ENCODE data around the gene SGPP2. TPM values are rescaled to one million over a fixed set of nuclear protein-coding genes. Genes with fewer than 3 reads are reported as not detected.

The SGPP2 gene
- total RNA-seq, 1 donor: under 0.01 TPM

DNA sequence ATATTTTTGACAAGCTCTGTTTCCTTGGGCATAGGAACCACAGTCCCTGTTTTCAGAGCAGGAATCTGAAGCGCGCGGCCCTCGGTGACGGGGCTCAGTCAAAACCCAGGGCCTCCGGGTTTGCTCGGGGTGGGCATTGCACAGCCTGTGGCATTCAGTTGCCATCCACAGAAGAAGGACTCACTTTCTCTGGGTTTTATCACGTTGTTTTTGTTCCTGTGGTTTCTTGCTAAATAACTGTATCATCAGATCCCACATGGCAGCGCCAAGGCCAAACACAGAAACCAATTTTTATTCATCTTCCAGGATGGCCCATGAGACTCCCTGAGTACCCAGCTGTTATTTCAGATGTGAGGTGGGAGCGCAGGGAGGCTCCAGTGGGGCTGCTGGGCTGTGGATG, 35.6 kb downstream of the SGPP2 start:
- no peak for DNase-seq (ENCODE audit: low read depth in 2 of 3, low spot score in 2 of 3)

DNA sequence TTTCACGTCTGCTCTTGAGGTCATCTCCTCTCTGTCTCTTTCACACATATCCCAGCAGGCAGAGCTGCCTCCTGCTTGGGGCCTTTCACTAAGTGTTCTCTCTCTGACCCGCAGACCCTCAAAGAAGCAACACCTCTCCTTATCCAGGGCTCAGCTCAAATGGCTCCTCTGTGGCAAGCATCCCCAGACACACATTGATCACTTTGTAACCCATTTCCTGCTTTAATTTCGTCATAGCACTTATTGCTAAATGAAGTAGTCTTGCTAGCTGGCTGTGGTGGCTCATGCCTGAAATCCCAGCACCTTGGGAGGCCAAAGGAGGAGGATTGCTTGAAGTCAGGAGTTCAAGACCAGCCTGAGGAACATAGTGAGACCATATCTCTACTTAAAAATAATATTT, 41.4 kb downstream of the SGPP2 start:
- DNase-seq (ENCODE audit: low read depth in 2 of 3, low spot score in 2 of 3): no peak

DNA sequence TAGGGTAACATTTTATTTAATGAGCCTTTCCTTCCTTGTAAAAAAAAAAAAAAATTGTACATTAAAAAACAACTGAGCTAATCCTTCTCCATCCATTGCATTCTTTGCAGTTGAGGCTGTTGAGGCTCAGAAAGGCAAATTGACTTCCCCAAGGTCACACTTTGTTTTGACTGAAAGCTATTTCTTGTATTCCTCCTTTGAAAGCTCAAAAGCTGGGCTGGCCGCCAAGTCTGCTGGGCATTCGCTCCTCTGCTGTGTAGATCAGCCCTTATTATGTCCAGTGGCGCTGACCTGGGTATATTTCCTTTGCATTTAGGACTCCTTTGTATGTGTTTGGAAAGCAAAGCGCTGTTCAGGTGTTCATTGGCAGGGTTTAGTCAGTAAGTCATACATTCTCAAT, 44.0 kb downstream of the SGPP2 start:
- DNase-seq (ENCODE audit: low read depth in 2 of 3, low spot score in 2 of 3): no peak

DNA sequence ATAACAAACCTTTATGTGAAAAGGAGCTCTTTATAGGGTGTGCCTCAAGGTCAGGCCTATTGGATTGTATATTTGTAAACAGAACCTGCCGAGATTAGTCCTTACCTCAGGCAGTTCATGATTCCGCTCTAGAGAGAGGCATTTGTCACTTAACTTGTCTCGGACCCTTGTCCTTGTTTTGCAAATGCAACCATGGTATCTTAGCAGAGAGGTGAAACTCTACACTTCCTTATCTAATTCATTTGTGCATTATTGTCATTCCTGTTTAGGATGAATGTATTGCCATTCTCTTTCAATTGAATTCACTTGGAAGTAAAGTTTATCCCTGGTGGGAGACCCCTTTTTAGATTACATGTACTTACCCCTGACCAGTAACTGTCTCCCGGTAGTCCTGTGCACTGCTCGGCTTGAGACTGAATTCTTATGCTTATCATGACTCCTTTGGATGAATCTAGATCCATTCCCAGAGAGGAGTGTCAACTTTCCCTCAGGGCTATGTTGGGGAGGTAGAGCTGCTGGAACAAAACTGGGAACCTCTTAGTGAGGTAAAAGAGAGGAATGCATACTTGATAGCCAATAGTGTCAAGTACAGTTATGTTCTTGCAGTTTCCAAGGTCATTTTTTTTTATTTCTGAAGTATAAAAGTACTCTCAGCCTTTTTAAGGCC, 46.6 kb downstream of the SGPP2 start:
- no peak for DNase-seq (ENCODE audit: low read depth in 2 of 3, low spot score in 2 of 3)

GRCh38 chr2:222477962-222478608, 53.7 kb downstream of the SGPP2 start:
- no peak for DNase-seq (ENCODE audit: low read depth in 2 of 3, low spot score in 2 of 3)

GRCh38 chr2:222479859-222480258, 55.5 kb downstream of the SGPP2 start:
- no peak for DNase-seq (ENCODE audit: low read depth in 2 of 3, low spot score in 2 of 3)

DNA sequence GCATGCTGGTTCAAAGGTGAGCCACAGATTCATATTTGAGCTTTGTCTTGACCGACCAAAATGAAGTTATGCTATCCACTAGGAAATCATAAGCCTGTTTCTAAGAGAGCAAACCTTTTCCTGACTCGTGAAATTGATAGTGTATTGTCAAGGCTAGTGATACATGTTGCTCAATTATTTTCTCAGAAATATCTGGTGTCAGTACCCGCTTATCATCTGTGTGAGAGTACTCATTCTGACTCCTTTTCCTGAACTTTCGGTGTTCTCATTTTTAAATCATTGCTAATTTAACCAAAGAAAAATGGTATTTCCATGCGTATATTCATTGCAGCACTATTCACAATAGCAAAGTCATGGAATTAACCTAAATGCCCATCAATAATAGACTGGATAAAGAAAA, 56.2 kb downstream of the SGPP2 start:
- no peak for DNase-seq (ENCODE audit: low read depth in 2 of 3, low spot score in 2 of 3)

GRCh38 chr2:222481941-222482340, 57.6 kb downstream of the SGPP2 start:
- DNase-seq (ENCODE audit: low read depth in 2 of 3, low spot score in 2 of 3): no peak

DNA sequence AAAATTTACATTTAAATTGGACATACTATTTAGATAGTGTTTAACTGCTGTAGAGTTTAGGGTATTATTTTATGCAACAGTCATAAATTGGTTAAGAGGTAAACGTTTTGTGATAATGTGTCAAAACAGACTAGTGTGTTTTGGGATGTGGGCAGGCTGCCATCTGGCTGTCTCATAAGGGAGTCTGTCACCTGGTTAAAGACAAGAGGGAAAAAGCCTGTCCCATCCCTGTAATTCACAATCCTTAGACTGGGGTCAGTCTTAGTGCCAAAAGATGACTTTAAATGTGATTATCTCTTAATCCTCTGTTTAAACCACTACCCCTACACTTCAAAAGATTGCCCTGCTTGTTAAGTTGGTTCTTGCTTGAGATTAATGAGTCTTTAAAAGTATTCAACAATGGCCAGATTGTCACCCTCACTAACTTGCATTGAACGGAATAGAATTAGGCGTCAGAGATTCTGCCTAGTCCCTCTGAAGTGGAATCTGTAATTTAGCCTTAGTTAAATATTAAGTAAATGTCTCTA, 59.2 kb downstream of the SGPP2 start:
- DNase-seq (ENCODE audit: low read depth in 2 of 3, low spot score in 2 of 3): peak in 2 of 3 donors; percentile 28 to 50

- DNase-seq (ENCODE audit: low read depth in 2 of 3, low spot score in 2 of 3): no peak
Observed at GRCh38 chr2:222485367-222486211, 61.2 kb downstream of the SGPP2 start.

GRCh38 chr2:222490131-222490530, 65.8 kb downstream of the SGPP2 start:
- no peak for DNase-seq (ENCODE audit: low read depth in 2 of 3, low spot score in 2 of 3)

DNA sequence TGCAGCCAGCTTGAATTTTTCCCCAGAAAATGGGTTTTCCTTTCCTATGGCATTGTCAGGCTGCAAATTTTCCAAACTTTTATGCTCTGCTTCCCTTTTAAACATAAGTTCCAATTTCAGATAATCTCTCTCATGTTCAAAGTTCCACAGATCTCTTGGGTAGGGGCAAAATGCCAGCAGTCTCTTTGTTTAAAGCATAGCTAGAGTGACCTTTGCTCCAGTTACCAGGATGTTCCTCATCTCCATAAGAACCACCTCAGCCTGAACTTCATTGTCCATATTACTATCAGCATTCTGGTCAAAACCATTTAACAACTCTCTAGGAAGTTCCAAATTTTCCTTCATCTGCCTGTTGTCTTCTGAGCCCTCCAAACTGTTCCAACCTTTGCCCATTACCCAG, 68.3 kb downstream of the SGPP2 start:
- DNase-seq (ENCODE audit: low read depth in 2 of 3, low spot score in 2 of 3): no peak

- DNase-seq (ENCODE audit: low read depth in 2 of 3, low spot score in 2 of 3): no peak
Observed at GRCh38 chr2:222494104-222494739, 69.9 kb downstream of the SGPP2 start.

DNA sequence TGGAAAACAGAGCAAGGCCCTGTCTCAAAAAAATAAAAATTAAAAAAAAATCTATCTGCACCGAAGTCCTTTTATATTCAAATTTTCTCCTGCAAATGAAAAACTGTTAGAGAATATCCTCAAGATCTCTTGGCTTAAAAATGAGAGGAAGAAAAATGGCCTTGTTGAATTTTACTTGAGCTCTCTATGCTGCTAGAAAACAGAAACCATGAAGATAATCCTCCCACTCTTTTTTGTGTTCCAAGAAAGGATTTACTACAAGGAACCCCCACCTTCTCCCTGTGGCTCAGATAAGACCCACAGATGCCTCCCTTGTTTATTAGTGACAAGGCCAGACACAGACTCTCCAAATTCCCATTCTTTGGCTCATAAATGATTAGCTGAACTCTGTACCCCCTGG, 71.0 kb downstream of the SGPP2 start:
- DNase-seq (ENCODE audit: low read depth in 2 of 3, low spot score in 2 of 3): no peak

- DNase-seq (ENCODE audit: low read depth in 2 of 3, low spot score in 2 of 3): no peak
Observed at GRCh38 chr2:222499226-222499625, 74.9 kb downstream of the SGPP2 start.

DNA sequence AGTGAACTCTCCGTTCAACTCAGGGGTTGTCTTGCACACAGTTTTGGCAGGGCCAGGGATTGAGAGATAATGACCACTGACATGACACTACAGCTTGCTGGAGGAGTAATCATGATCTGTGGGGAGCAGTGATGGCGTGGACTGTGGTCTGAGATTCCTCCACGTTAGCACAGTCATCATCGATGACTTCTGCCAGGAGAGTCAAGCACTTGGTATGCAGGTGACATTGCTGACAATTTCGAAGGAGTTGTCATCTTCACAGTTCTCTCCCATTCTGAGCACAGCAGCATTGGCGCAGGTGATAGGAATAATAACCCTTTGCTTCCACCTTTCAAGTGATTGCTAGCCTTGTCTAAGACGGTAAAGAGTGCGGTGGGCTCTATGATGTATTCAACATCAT, 79.8 kb downstream of the SGPP2 start:
- no peak for DNase-seq (ENCODE audit: low read depth in 2 of 3, low spot score in 2 of 3)

DNA sequence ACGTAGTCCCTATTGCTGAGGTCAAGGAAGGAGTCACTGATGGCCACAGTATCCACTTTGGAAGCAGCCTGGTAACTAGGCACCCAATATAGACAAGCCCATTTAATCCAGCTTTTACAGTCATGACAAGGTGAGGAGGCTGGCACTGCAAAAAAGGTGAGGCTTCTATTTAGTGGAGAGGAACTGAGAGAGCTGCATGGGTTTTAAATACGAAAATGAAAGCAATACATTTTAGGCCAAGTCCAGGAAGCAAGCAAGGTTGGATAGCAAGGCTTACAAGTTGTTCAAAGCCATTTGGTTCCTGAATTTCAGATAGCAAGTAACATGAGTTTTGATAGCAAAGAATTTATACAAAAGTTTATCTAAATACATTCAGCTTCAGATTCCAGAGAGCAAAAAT, 80.4 kb downstream of the SGPP2 start:
- peak in 1 of 3 donors; percentile 42 for DNase-seq (ENCODE audit: low read depth in 2 of 3, low spot score in 2 of 3)

DNA sequence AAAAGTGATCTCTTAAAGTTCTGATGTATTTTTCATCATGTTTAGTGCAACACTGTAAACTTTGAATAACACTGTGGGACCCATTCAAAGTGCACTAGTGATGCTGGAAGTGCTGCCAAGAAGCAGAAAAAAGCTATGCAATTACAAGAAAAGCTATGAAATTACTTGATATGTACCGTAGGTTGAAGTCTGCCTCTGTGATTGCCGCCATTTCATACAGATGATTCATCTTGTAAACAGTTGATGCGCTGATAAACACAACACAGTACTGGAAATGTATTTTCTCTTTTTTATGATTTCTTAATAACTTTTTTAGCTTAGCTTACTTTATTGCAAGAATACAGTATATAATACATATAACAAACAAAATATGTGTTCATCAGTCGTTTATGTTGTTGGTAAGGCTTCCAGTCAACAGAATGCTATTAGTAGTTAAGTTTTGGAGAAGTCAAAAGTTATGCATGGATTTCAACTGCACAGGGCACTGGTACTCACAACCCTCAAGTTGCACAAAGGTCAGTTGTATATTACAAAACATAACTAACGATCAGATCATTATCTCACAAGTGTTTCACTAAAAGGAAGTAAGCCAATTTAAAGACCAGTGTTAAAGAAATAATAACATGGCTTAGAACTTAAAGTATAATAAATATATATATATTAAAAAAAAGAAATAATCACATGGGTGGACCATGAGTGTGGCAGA, 82.0 kb downstream of the SGPP2 start:
- no peak for DNase-seq (ENCODE audit: low read depth in 2 of 3, low spot score in 2 of 3)

DNA sequence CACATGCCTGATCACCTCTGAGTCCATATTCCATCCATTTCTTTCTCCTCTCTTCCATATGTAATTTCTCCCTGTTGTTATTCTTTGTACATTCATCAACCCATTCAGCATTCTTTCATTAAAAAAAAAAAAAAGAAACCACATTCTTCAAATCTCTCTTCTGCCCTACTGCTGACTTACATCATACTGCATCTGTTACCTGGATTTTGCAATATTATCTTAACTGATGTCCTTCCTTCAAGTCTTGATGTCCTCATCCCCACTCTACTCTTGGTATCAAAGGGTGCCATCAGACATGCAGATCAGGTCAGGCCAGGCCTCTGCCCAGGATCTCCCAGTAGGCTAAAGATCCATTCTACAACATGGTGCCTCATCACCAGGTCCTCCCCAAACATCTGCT, 90.6 kb downstream of the SGPP2 start:
- no peak for DNase-seq (ENCODE audit: low read depth in 2 of 3, low spot score in 2 of 3)

- no peak for DNase-seq (ENCODE audit: low read depth in 2 of 3, low spot score in 2 of 3)
Observed at GRCh38 chr2:222518570-222519381, 94.4 kb downstream of the SGPP2 start.

All from hematopoietic multipotent progenitor cell (in vitro differentiated cells).